ENCODE results near the gene SVOPL. TPM values are rescaled to one million over a fixed set of nuclear protein-coding genes. Genes with fewer than 3 reads are reported as not detected.

Gene SVOPL
- total and polyA plus RNA-seq, 2 donors (not counting 1 experiment from before 2014, with no cell fraction given): not detected

GRCh38 chr7:138551102-138551501, 150.1 kb downstream of the SVOPL start:
- H3K27me3 Mint-ChIP-seq: no peaks in the 10 kb centered on the region
- no peak overlapping the region for H3K27ac Mint-ChIP-seq
- CTCF ChIA-PET: no interaction called here
- no peaks in the 10 kb centered on the region for H3K79me2 ChIP-seq (ENCODE audit: control insufficient read depth, insufficient read depth, low read length)
- peaks cover 7 to 14% (median 8%) of the 10 kb centered on the region in 3 donors for H3K9me3 ChIP-seq (ENCODE audit: control extremely low read depth in 1 of 3, control insufficient read depth in 2 of 3, insufficient read depth in 1 of 3, low read length in 2 of 3)
- H3K27me3 ChIP-seq (replicated peaks in 1 of 4; ENCODE audit: control extremely low read depth in 1 of 4, control insufficient read depth in 3 of 4, insufficient read depth in 4 of 4, low read length in 3 of 4): no peaks in the 10 kb centered on the region
- H3K4me1 ChIP-seq (ENCODE audit: control insufficient read depth in 2 of 2, insufficient read depth in 2 of 2, low read length in 2 of 2): no peaks in the 10 kb centered on the region
- H3K36me3 ChIP-seq (replicated peaks in 1 of 2; ENCODE audit: control extremely low read depth in 1 of 2, control insufficient read depth in 1 of 2, extremely low read depth in 1 of 2, insufficient read depth in 2 of 2, low read length in 1 of 2): peaks cover 28 to 50% of the 10 kb centered on the region in 2 experiments
- intact Hi-C loops (cut with micrococcal nuclease): no loop called here
- no peak overlapping the region for H3K4me3 ChIP-seq (ENCODE audit: control extremely low read depth in 1 of 5, extremely low read depth in 1 of 5, insufficient read depth in 1 of 5, low read depth in 2 of 5, low read length in 4 of 5)
- POLR2A ChIA-PET: no interaction called here
- H2AFZ ChIP-seq (ENCODE audit: insufficient read depth, low read depth, low read length, poor library complexity, severe bottlenecking): no peak overlapping the region
- no peak for ATAC-seq (ENCODE audit: low read depth)
- no peak overlapping the region for H3K4me2 ChIP-seq (replicated peaks; ENCODE audit: low read depth, low read length, poor library complexity, severe bottlenecking)
- no CpG with 5 or more reads among the region's 3 CpGs for WGBS (ENCODE audit: insufficient coverage)
- H3K4me3 Mint-ChIP-seq: no peak overlapping the region
- no peaks in the 10 kb centered on the region for H4K20me1 ChIP-seq (ENCODE audit: control insufficient read depth, insufficient read depth, low read length, poor library complexity, severe bottlenecking)
- DNase-seq: no peak
- no peaks in the 10 kb centered on the region for H3K4me1 Mint-ChIP-seq
- H3K27ac ChIP-seq (ENCODE audit: low read length in 2 of 2): no peak overlapping the region
- TF ChIP-seq, protein P1, sequence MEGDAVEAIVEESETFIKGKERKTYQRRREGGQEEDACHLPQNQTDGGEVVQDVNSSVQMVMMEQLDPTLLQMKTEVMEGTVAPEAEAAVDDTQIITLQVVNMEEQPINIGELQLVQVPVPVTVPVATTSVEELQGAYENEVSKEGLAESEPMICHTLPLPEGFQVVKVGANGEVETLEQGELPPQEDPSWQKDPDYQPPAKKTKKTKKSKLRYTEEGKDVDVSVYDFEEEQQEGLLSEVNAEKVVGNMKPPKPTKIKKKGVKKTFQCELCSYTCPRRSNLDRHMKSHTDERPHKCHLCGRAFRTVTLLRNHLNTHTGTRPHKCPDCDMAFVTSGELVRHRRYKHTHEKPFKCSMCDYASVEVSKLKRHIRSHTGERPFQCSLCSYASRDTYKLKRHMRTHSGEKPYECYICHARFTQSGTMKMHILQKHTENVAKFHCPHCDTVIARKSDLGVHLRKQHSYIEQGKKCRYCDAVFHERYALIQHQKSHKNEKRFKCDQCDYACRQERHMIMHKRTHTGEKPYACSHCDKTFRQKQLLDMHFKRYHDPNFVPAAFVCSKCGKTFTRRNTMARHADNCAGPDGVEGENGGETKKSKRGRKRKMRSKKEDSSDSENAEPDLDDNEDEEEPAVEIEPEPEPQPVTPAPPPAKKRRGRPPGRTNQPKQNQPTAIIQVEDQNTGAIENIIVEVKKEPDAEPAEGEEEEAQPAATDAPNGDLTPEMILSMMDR (IDR thresholded peaks at IDR 0.05): no peak
- no peak for TF ChIP-seq EZH2 (IDR thresholded peaks at IDR 0.05; ENCODE audit: borderline replicate concordance, insufficient read depth, low read depth, low read length, poor library complexity, severe bottlenecking)
- H3K9ac ChIP-seq (ENCODE audit: low read length): no peak overlapping the region
- H3K9me3 Mint-ChIP-seq (ENCODE audit: insufficient read depth): peaks cover 2% of the 10 kb centered on the region

- no peak overlapping the region for H2AFZ ChIP-seq (ENCODE audit: insufficient read depth, low read depth, low read length, poor library complexity, severe bottlenecking)
- H3K9me3 ChIP-seq (ENCODE audit: control extremely low read depth in 1 of 3, control insufficient read depth in 2 of 3, insufficient read depth in 1 of 3, low read length in 2 of 3): peaks cover 5 to 9% (median 6%) of the 10 kb centered on the region in 3 donors
- Mint-ChIP-seq H3K27me3 (no peaks in the 10 kb centered on the region), H3K27ac (no peak overlapping the region), H3K4me1 (no peaks in the 10 kb centered on the region), H3K4me3 (no peak overlapping the region), H3K9me3 (ENCODE audit: insufficient read depth) (peaks cover 4% of the 10 kb centered on the region)
- H3K79me2 ChIP-seq (ENCODE audit: control insufficient read depth, insufficient read depth, low read length): no peaks in the 10 kb centered on the region
- no peaks in the 10 kb centered on the region for H3K27me3 ChIP-seq (replicated peaks in 1 of 4; ENCODE audit: control extremely low read depth in 1 of 4, control insufficient read depth in 3 of 4, insufficient read depth in 4 of 4, low read length in 3 of 4)
- ATAC-seq (ENCODE audit: low read depth) (no peak), DNase-seq (no peak)
- no peak overlapping the region for H3K4me2 ChIP-seq (replicated peaks; ENCODE audit: low read depth, low read length, poor library complexity, severe bottlenecking)
- H3K27ac ChIP-seq (ENCODE audit: low read length in 2 of 2): no peak overlapping the region
- intact Hi-C loops (cut with micrococcal nuclease): no loop called here
- no CpG with 5 or more reads among the region's 3 CpGs for WGBS (ENCODE audit: insufficient coverage)
- TF ChIP-seq, protein P1 (IDR thresholded peaks at IDR 0.05): no peak
- no peak for TF ChIP-seq EZH2 (IDR thresholded peaks at IDR 0.05; ENCODE audit: borderline replicate concordance, insufficient read depth, low read depth, low read length, poor library complexity, severe bottlenecking)
- ChIA-PET CTCF (no interaction called here), POLR2A (no interaction called here)
- H3K9ac ChIP-seq (ENCODE audit: low read length): no peak overlapping the region
- H3K4me3 ChIP-seq (ENCODE audit: control extremely low read depth in 1 of 5, extremely low read depth in 1 of 5, insufficient read depth in 1 of 5, low read depth in 2 of 5, low read length in 4 of 5): no peak overlapping the region
- H3K36me3 ChIP-seq (replicated peaks in 1 of 2; ENCODE audit: control extremely low read depth in 1 of 2, control insufficient read depth in 1 of 2, extremely low read depth in 1 of 2, insufficient read depth in 2 of 2, low read length in 1 of 2): peaks cover 27 to 52% of the 10 kb centered on the region in 2 experiments
- no peaks in the 10 kb centered on the region for H4K20me1 ChIP-seq (ENCODE audit: control insufficient read depth, insufficient read depth, low read length, poor library complexity, severe bottlenecking)
- H3K4me1 ChIP-seq (ENCODE audit: control insufficient read depth in 2 of 2, insufficient read depth in 2 of 2, low read length in 2 of 2): no peaks in the 10 kb centered on the region
Observed at GRCh38 chr7:138550337-138550736, 150.8 kb downstream of the SVOPL start.
